ELF-1 (cell line): ENCODE measurements around the gene TOP2B.

Experiments
- DNase-seq: peaks from one replicate; pipeline ENCODE4 v3.0.0-alpha.2; 2016; ENCODE audit warnings: low read depth, low spot score

TOP2B gene

GRCh38 chr3:25664812-25665314 lies at the start of gene TOP2B:
TOP2B (minus strand) TSS chr3:25664907; CDS start chr3:25664297, 610 bp downstream.
- DNase-seq: peak; percentile 98

GRCh38 chr3:25713341-25713985 lies 48.8 kb upstream of the TOP2B start:
- DNase-seq: peak; percentile 4

- DNase-seq: no peak
These were observed 46.4 kb upstream of the TOP2B start for GRCh38 chr3:25711090-25711489.

GRCh38 chr3:25708036-25708435 lies 43.3 kb upstream of the TOP2B start:
- no peak for DNase-seq

GRCh38 chr3:25707268-25707926 lies 42.7 kb upstream of the TOP2B start:
- no peak for DNase-seq

- DNase-seq: no peak
These were observed 41.5 kb upstream of the TOP2B start for GRCh38 chr3:25706213-25706612.

GRCh38 chr3:25697553-25697952 lies 32.8 kb upstream of the TOP2B start:
- no peak for DNase-seq

- DNase-seq: no peak
These were observed 31.2 kb upstream of the TOP2B start for GRCh38 chr3:25695731-25696420.

GRCh38 chr3:25693238-25693637 lies 28.5 kb upstream of the TOP2B start:
- DNase-seq: no peak

- no peak for DNase-seq
These were observed 27.6 kb upstream of the TOP2B start for GRCh38 chr3:25692341-25692740.

GRCh38 chr3:25690768-25691533 lies 26.2 kb upstream of the TOP2B start:
- DNase-seq: no peak

GRCh38 chr3:25689226-25689625 lies 24.5 kb upstream of the TOP2B start:
- peak; percentile 40 for DNase-seq

GRCh38 chr3:25687742-25688141 lies 23.0 kb upstream of the TOP2B start:
- no peak for DNase-seq

GRCh38 chr3:25686766-25687165 lies 22.1 kb upstream of the TOP2B start:
- DNase-seq: no peak

GRCh38 chr3:25683882-25684281 lies 19.2 kb upstream of the TOP2B start:
- no peak for DNase-seq

GRCh38 chr3:25683410-25683809 lies 18.7 kb upstream of the TOP2B start:
- no peak for DNase-seq

- DNase-seq: no peak
These were observed 15.1 kb upstream of the TOP2B start for GRCh38 chr3:25679642-25680302.

GRCh38 chr3:25679166-25679565 lies 14.5 kb upstream of the TOP2B start:
- no peak for DNase-seq

GRCh38 chr3:25678581-25678980 lies 13.9 kb upstream of the TOP2B start:
- no peak for DNase-seq

- no peak for DNase-seq
These were observed 12.4 kb upstream of the TOP2B start for GRCh38 chr3:25677121-25677520.

- no peak for DNase-seq
These were observed 10.0 kb upstream of the TOP2B start for GRCh38 chr3:25674670-25675069.
